Heart left ventricle (tissue), 13 donors: Measurements from ENCODE around the gene TMEM255A.

Source experiments
- CTCF ChIP-seq, 12 donors: fragments of 200-600 bp; sonication (generic) in 4 of 12; IDR thresholded peaks; one replicate each; pipeline versions ENCODE4 v1.5.0 to v1.8.0; 2018 to 2022; ENCODE audit warnings: antibody characterized with exemption in 12 of 12, mild to moderate bottlenecking in 5 of 12
- POLR2A ChIP-seq, 2 donors: fragments of 450-650 bp; IDR thresholded peaks; one replicate each; pipeline ENCODE4 v1.6.1; 2017; ENCODE audit warnings: antibody characterized with exemption in 2 of 2, mild to moderate bottlenecking in 2 of 2, moderate library complexity in 2 of 2
- donor health status: ischemic (EF 13 %, LVEDD 7.1; RV severe dilation, severe dysfunction).
- donor health status: DM: no; HTN: yes; CAD: no.
- donor health status: DM: no; HTN: no; CAD: no.
- donor health status: ischemic (EF 25% LVEDD 6.9; RV normal size, moderate dysfunction).
- donor health status: ischemic (EF 25% LVEDD 5.7; RV mildly dilated, moderate dysfunction).
- donor health status: ischemic (EF 35%, LVEDD 5.7; RV mildly dilated, moderate dysfunction).
- donor health status: nonischemic (EF 11% LVEDD 7.7; RV severe dilation, severe dysfunction).
- donor health status: DM: yes; HTN: yes; CAD: no.
- donor health status: PGD.
- donor health status: ischemic (EF 29% LVEDD 5.4; RV normal size, mild dysfunction).
- donor health status: nonischemic (EF 23%, LVEDD 6.1; RV moderate dilation, normal function).

GRCh38 chrX:120282697-120283096 is 28.6 kb downstream of the TMEM255A start:
- TF ChIP-seq CTCF (IDR thresholded peaks at IDR 0.05) (no peak), POLR2A (IDR thresholded peaks at IDR 0.05) (no peak)
